Large intestine (tissue), 3 donors: ENCODE results near the gene TBXAS1. TPM values are rescaled to one million over a fixed set of nuclear protein-coding genes. Genes with fewer than 3 reads are reported as not detected.
"Not testable (repeated sequence)": the region's sequence is repeated elsewhere in the genome, so short reads cannot be mapped to it uniquely, and the experiment has no call there.

Experiments used
- DNase-seq, 2 donors: peaks; one replicate each; pipeline versions ENCODE4 v3.0.0 to v3.0.0-alpha.2; 2013
- H3K27ac ChIP-seq: one replicate; pipeline ENCODE4 v1.5.1; 2013; ENCODE audit warnings: low read length
- H3K27me3 ChIP-seq: 2 replicates; pipeline ENCODE4 v1.6.1; 2013; ENCODE audit warnings: low read length; ENCODE audit not compliant: control insufficient read depth, insufficient read depth
- H3K36me3 ChIP-seq: 2 replicates; pipeline ENCODE4 v1.6.1; 2013; ENCODE audit warnings: low read length; ENCODE audit not compliant: control insufficient read depth, insufficient read depth
- H3K4me1 ChIP-seq: one replicate; pipeline ENCODE4 v1.6.1; 2013; ENCODE audit warnings: low read length; ENCODE audit not compliant: control insufficient read depth, insufficient read depth
- H3K4me3 ChIP-seq: one replicate; pipeline ENCODE4 v1.5.1; 2013; ENCODE audit warnings: low read length
- H3K9me3 ChIP-seq: one replicate; pipeline ENCODE4 v1.6.1; 2013; ENCODE audit warnings: mild to moderate bottlenecking, low read depth, low read length, moderate library complexity; ENCODE audit not compliant: control insufficient read depth
- WGBS: methylation state at CpG from one replicate; pipeline ENCODE4 v1.1.5; 2013; ENCODE audit warnings: low lambda C conversion rate; ENCODE audit not compliant: insufficient coverage; 5-methylcytosine and 5-hydroxymethylcytosine counted together
- polyA plus RNA-seq: library from polyadenylated mRNA; unstranded; fragments of 120-200 nt; gene quantifications from one replicate; pipeline ENCODE4 v1.2.1, GENCODE V29; 2013

The TBXAS1 gene
- polyA plus RNA-seq, 1 donor: 9.6 TPM

GRCh38 chr7:139924461-139924860, 95.4 kb downstream of the TBXAS1 start:
- H3K27ac ChIP-seq: no peak overlapping the region
- H3K36me3 ChIP-seq: no peaks in the 10 kb centered on the region
- peaks cover under 1% of the 10 kb centered on the region for H3K27me3 ChIP-seq
- H3K9me3 ChIP-seq: no peaks in the 10 kb centered on the region
- no peak for DNase-seq
- 89% methylated on average over 3 of the region's 3 CpGs for WGBS
- H3K4me1 ChIP-seq: no peaks in the 10 kb centered on the region
- no peak overlapping the region for H3K4me3 ChIP-seq

DNA sequence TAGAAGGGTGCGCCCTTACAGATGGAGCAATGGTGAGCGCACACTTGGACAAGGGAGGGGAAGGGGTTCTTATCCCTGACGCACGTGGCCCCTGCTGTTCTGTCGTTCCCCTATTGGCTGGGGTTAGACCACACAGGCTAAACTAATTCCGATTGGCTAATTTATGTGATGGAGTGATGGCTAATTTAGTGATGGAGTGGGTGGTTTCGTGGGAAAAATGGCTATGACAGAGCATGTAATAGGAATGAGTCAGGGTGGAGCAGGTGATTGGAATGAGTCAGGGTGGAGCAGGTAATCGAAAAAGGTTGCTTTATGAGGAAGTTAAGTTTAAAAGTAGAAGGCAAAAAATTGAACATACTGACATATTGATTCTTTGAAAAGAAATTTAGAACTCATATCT, 100.2 kb downstream of the TBXAS1 start:
- not testable (repeated sequence) for H3K36me3 ChIP-seq, H3K4me1 ChIP-seq, H3K27me3 ChIP-seq, H3K4me3 ChIP-seq, H3K9me3 ChIP-seq, DNase-seq, H3K27ac ChIP-seq
- WGBS: 83% methylated on average over 2 of the region's 8 CpGs

DNA sequence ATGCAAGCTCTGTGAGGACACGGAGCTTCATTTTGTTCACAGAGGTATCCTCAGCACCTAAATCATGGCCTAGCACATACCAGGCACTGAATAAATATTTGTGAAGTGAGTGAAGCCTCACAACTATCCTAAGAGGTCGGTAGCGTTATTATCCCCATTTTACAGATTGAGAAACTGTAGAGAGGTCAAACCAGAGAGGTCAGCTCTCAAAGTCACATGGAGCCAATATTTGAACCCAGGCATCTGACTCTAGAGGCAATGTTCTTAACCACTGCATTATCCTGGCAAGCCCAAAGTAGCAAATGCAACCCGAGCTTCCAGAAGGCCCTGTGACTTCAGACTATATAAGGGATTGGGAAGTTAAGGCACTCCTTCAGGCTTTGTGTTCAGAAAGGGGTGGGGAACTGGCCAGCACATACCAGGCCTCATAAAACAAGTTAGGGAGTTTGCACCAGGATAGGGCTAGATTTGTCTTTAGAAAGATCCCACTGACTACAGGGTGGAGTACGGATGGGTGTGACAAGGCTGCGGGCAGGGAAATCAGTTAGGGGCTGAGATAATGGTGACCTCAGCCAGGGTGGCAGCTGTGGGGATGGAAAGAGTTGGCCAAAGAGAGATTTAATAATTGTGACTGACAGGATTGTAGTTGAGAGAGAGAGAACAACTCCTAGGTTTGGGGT, 101.4 kb downstream of the TBXAS1 start:
- no CpG with 5 or more reads among the region's 6 CpGs for WGBS
- no peak for DNase-seq
- Histone ChIP-seq H3K27me3 (no peaks in the 10 kb centered on the region), H3K9me3 (no peaks in the 10 kb centered on the region), H3K4me3 (no peak overlapping the region), H3K4me1 (no peaks in the 10 kb centered on the region), H3K27ac (no peak overlapping the region), H3K36me3 (no peaks in the 10 kb centered on the region)

GRCh38 chr7:139931190-139931934, 102.3 kb downstream of the TBXAS1 start:
- H3K4me1 ChIP-seq: no peaks in the 10 kb centered on the region
- H3K9me3 ChIP-seq: no peaks in the 10 kb centered on the region
- H3K27me3 ChIP-seq: no peaks in the 10 kb centered on the region
- no peaks in the 10 kb centered on the region for H3K36me3 ChIP-seq
- WGBS: no CpG with 5 or more reads among the region's 8 CpGs
- H3K27ac ChIP-seq: no peak overlapping the region
- H3K4me3 ChIP-seq: no peak overlapping the region
- DNase-seq: no peak

DNA sequence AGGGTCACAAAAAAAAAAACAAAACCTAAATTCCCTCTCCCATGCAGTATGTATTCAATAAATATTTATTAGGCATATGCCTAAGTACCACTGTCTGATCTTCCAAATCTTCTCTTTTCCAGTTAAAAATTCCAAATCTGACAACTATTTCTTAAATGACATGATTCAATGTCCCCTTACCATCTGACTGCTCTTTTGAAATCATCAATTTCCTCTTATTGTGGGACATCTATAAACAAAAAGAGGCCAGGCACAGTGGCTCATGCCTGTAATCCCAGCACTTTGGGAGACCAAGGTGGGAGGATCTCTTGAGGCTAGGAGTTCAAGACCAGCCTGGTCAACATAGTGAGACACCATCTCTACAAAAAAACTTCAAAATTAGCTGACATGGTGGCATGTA, 103.5 kb downstream of the TBXAS1 start:
- H3K27ac ChIP-seq: no peak overlapping the region
- no peaks in the 10 kb centered on the region for H3K27me3 ChIP-seq
- H3K4me3 ChIP-seq: no peak overlapping the region
- DNase-seq: no peak
- no peaks in the 10 kb centered on the region for H3K4me1 ChIP-seq
- H3K9me3 ChIP-seq: no peaks in the 10 kb centered on the region
- H3K36me3 ChIP-seq: no peaks in the 10 kb centered on the region

DNA sequence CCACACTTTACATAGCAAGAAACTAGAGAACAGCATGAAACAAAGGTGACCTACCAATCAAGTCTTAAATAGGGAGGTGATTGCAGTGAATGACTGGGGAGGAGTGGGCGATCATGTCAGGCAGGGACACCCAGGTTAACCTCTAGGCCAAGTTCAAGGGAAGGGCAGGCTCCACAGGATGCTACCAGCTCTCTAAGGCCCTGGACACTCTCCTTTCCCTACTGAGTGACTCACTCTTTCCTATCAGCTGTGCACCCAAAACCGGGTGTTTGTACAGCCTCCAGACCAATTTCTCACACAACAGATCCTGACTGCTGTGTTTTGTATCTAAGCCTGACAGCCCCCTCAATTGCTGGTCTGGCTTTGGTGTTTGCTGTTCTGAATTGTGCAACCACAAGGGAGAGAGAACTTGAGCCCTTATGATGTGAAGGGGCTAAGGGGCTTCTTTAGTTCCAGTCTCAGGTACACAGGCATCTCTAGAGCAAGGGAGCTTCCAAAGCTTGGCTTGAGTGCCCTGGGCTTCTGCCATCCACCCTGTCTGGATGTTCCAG, 107.8 kb downstream of the TBXAS1 start:
- H3K4me3 ChIP-seq: no peak overlapping the region
- H3K36me3 ChIP-seq: no peaks in the 10 kb centered on the region
- H3K27me3 ChIP-seq: no peaks in the 10 kb centered on the region
- DNase-seq: no peak
- 40% methylated on average over 2 of the region's 2 CpGs for WGBS
- H3K27ac ChIP-seq: no peak overlapping the region
- no peaks in the 10 kb centered on the region for H3K9me3 ChIP-seq
- no peaks in the 10 kb centered on the region for H3K4me1 ChIP-seq

- no peak for DNase-seq
- no peaks in the 10 kb centered on the region for H3K4me1 ChIP-seq
- 60% methylated on average over 1 of the region's 6 CpGs for WGBS
- no peak overlapping the region for H3K4me3 ChIP-seq
- no peaks in the 10 kb centered on the region for H3K9me3 ChIP-seq
- H3K36me3 ChIP-seq: no peaks in the 10 kb centered on the region
- H3K27ac ChIP-seq: no peak overlapping the region
- H3K27me3 ChIP-seq: no peaks in the 10 kb centered on the region
Measured at GRCh38 chr7:139937715-139938114, 108.7 kb downstream of the TBXAS1 start.

DNA sequence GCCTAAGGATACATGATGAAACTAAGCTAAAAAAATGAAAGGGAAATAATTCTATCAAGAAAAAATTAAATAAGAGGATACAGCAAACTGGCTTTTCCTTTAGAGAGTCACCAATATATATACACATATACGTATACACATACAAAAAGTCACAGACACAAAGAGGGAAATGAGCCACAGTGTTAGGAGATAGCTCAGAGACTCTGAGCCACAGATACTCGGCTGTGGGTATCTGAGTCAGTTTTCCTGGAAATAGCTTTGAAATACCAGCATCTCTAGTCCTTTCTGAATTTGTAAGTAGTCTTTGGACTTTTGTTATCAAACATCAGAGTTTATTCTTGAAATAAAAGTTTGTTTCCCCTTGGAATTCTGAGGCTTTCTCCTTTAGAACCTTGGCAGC, 111.8 kb downstream of the TBXAS1 start:
- no CpG with 5 or more reads among the region's 2 CpGs for WGBS

GRCh38 chr7:139941421-139941820, 112.4 kb downstream of the TBXAS1 start:
- H3K4me1 ChIP-seq: no peaks in the 10 kb centered on the region
- peaks cover 3% of the 10 kb centered on the region for H3K9me3 ChIP-seq
- peaks cover 6% of the 10 kb centered on the region for H3K27me3 ChIP-seq
- H3K4me3 ChIP-seq: no peak overlapping the region
- no peak overlapping the region for H3K27ac ChIP-seq
- no CpG with 5 or more reads among the region's 3 CpGs for WGBS
- DNase-seq: no peak
- no peaks in the 10 kb centered on the region for H3K36me3 ChIP-seq

More for the DNA sequence above, 111.8 kb downstream of the TBXAS1 start:
- peaks cover 3% of the 10 kb centered on the region for H3K9me3 ChIP-seq
- H3K4me3 ChIP-seq: no peak overlapping the region
- H3K27me3 ChIP-seq: peaks cover 6% of the 10 kb centered on the region
- no peaks in the 10 kb centered on the region for H3K36me3 ChIP-seq
- H3K27ac ChIP-seq: no peak overlapping the region
- H3K4me1 ChIP-seq: no peaks in the 10 kb centered on the region
- DNase-seq: no peak

DNA sequence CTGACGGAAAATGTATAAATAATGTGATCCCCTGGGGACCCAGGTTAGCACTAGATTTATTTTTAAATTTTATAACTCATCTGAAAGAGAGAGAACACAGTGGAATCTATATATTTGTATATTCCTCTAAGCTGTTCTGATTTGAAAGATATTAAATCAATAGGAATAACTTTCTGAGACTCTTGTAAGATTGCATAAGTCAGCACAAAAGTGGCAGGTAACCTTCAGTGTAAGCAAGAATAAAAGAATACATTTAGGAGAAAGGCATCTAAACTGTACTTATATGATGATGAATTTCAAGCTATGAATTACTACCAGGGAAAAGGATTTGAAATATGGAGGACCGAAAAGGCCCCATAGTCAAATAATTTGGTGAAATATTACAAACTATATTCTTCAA, 112.8 kb downstream of the TBXAS1 start:
- Histone ChIP-seq H3K4me3 (no peak overlapping the region), H3K4me1 (no peaks in the 10 kb centered on the region), H3K9me3 (peaks cover 3% of the 10 kb centered on the region), H3K36me3 (no peaks in the 10 kb centered on the region), H3K27ac (no peak overlapping the region), H3K27me3 (peaks cover 6% of the 10 kb centered on the region)
- no peak for DNase-seq
- no CpG with 5 or more reads among the region's 2 CpGs for WGBS
